Measurements from ENCODE around the gene PCDHGC4. TPM values are rescaled to one million over a fixed set of nuclear protein-coding genes. Genes with fewer than 3 reads are reported as not detected.

The PCDHGC4 gene
- polyA plus RNA-seq, 12 donors = 0.93 to 2.7 (median 1.7) TPM; not detected in 2

DNA sequence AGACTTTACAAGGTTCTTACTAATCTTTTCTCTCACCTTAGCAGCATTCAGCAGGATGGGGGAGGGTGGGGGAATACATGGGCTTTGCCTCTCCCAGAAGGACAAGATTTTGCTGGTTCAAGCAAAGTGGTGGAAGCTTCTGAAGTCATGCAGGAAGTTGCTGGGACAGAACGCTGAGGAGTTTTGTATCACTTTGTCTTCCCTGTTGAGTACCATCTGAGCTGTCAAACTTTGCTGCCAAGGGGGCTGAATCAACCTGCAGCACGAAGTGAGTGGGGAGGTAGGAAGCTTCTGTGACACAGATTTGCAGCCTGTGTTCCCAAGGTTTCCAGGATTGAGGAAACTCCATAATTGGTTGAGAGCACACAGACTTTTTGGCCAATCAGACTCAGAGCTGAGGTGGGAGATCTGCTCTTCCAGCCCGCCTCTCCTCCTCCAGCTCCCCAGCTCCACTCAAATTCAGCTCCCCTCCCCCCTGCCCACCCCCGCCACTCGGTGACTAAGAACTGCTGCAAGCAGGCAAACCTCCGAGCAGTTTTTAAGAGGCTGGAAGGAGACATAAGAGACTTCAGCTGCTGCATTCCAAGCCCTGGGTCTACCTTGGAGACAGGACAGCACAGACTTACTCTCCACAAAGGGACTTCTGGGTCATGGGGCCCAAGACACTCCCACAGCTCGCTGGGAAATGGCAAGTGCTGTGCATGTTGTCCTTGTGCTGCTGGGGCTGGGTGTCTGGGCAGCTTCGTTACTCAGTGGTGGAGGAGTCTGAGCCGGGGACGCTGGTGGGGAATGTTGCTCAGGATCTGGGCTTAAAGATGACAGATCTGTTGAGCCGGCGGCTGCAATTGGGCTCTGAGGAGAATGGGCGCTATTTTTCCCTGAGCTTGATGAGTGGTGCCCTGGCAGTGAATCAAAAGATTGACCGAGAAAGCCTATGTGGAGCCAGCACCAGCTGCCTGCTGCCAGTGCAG is 4.0 kb downstream of the PCDHGC4 start, which contains the start of gene PCDHGC5:
Gene PCDHGC5 (plus strand): TSS at position 491 of the 971 bp plus-strand sequence. CDS start 160 bp downstream, at position 651.
- no peak for DNase-seq

DNA sequence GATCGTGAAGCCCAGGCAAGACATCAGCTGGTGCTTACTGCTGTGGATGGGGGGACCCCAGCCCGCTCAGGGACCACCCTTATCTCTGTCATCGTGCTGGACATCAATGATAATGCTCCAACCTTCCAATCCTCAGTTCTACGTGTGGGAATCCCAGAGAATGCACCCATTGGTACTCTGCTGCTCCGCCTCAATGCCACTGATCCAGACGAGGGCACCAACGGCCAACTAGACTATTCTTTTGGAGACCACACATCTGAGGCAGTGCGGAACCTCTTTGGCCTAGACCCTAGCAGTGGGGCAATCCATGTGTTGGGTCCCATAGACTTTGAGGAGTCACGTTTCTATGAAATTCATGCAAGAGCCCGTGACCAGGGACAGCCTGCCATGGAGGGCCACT is 5.0 kb downstream of the PCDHGC4 start:
- DNase-seq = no peak

DNA sequence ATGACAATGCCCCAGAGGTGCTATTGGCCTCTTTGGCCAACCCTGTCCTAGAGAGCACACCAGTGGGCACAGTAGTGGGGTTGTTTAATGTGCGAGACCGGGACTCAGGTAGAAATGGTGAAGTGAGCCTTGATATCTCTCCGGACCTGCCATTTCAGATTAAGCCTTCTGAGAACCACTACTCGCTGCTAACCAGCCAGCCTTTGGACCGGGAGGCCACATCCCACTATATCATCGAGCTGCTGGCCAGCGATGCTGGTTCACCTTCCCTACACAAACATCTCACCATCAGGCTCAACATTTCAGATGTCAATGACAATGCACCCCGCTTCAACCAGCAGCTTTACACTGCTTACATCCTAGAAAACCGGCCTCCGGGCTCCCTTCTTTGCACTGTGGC is 5.4 kb downstream of the PCDHGC4 start:
- no peak for DNase-seq

DNA sequence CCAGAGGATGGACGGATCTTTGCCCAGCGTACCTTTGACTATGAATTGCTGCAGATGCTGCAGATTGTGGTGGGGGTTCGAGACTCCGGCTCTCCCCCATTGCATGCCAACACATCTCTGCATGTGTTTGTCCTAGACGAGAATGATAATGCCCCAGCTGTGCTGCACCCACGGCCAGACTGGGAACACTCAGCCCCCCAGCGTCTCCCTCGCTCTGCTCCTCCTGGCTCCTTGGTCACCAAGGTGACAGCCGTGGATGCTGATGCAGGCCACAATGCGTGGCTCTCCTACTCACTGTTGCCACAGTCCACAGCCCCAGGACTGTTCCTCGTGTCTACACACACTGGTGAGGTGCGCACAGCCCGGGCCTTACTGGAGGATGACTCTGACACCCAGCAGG is 5.9 kb downstream of the PCDHGC4 start:
- no peak for DNase-seq

DNA sequence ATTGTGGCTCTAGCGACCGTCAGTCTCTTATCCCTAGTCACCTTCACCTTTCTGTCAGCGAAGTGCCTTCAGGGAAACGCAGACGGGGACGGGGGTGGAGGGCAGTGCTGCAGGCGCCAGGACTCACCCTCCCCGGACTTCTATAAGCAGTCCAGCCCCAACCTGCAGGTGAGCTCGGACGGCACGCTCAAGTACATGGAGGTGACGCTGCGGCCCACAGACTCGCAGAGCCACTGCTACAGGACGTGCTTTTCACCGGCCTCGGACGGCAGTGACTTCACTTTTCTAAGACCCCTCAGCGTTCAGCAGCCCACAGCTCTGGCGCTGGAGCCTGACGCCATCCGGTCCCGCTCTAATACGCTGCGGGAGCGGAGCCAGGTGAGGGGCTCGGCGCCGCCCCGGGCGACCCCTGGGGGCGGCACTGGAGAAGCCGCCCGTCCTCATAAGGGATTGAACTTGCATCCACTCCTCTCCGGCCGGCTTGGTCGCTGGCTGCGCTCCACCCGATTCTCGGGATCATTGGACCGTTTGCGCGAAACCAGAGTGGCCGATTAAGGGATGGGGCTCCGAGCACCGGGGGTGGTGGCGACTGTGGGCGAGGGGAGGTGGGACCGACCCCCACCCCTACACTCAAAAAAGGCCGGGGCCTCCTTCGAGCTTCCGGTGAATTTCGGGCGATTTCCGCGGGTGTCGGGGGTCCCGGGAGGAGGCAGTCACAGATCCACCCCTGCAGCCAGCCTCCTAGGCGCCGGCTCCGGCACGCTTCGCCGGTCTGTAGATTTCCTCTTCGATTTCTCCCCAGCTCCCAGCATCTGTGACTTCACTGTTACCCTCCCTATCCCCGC is 6.7 kb downstream of the PCDHGC4 start:
- DNase-seq = no peak

DNA sequence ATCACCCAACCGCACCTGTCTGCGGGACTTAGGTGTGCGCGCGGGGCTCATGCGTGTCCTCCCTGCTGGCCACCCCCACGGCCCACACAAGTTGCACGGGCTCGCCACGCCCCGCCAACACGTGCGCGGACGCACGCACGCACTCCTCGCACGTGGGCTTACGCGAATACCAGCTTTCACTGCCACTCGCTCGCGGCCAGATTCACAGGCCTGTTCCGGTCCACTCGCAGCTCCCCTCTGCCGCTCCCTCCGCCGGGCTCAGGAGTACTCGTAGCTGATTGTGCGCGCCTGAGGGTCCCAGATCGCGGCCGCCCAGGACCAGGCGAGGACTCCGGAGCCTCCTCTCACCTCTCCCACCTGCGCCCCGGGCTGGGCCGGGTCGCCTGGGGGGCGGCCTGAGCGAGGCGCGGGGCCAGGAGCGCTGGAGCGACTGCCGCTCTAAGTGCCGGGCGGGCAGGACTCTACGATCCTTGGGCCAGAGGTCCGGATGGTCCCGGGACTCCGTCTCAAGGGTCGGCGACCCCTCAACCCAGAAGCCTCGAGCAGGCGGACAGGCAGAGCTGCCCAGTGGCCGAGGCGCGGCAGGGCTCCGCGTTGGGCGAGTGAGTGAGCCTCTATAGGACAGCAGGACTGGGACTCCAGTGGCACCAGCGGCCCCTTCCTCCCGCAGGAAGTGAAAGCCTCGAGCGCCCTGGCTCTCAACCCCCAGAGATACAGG is 7.5 kb downstream of the PCDHGC4 start:
- DNase-seq = no peak

DNA sequence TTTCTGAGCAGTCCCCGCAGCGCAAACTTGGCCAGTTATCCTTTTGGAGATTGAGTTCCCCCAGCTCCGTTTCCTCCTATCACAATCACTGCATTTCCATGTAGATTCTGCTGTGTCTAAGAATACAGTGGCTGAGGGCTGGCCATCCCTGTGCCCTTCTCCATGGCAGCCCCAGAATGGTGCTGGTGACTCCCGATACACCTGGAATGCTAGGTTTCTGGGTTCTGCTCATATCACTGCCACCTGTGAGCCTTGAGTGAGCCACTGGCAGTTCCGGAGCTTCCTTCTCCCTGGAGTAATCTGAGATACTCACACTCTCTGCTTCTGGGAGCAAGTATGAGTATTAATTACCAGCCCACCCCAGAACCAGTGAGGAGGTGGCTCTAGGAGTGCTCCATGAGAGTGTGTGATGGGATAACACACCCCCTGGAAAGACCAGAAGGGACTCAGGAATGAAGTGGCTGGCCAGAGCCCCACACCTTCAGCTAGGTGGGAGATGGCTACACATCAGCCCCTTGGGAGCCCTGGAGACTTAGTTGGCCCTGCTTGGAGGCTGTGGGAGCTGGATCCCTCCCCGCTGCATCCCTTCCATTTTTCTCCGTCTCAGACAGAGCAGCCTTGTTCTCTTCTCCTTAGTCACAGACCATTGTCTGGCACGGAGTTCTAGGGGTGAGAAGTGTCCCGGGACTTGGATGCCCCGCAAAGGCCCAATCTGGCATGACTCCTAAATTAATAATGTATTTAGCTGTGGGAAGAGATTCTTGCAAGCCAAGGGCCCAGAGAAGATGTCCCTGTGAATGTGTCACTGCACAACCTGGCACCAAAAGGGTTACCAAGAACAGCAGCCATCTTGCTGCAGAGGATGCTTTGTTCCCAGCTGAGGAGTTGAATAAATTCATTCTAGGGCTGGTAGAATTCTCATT is 8.9 kb downstream of the PCDHGC4 start:
- no peak for DNase-seq

DNA sequence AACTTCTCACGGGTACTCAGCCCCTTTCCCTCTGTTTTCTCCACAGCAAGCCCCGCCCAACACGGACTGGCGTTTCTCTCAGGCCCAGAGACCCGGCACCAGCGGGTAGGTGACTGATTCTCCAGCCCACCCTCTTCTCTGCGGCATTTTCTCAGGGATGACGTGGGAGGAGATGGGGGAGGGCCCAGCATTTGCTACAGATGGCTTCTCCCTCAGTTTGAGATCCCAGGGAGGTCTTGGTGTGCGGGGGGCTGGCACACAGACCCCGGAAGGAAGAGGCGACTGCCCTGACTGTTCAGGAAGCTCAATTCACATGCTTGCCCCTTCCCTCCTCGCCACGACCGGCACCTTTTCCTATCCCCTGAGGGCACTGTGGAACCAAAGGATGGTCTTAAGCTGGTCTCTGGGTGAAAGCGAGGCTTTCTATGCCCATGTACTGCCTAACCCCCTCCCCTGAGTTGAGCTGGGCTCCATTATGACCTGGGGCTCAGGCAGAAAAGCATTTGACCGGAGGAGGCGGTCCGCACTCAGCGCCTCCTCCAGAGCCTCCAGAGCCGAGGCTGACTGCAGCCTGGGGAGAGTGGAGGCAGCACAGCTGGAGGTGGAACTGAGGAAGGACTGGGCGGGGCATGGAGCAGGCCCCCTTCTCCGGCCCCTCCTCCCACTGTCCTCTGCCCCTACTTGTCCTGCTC is 10.1 kb downstream of the PCDHGC4 start:
- DNase-seq = no peak

DNA sequence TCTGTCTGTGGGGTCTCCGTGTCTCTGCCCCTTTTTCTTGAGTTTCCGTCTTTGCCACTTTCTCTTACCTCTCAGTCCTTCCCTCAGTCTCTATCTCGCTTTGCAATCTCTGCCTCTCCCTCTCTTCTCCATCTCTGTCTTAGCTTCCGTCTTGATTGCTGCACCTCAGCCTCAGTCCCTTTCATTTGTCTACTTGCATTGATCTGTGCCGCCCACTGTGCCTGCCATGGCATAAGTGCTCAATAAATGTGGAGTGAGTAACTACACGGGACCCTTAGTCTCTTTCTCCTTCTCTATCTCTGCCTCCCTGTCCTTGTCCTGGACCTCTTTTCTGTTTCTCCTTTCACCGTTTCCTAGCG is 10.6 kb downstream of the PCDHGC4 start:
- no peak for DNase-seq

DNA sequence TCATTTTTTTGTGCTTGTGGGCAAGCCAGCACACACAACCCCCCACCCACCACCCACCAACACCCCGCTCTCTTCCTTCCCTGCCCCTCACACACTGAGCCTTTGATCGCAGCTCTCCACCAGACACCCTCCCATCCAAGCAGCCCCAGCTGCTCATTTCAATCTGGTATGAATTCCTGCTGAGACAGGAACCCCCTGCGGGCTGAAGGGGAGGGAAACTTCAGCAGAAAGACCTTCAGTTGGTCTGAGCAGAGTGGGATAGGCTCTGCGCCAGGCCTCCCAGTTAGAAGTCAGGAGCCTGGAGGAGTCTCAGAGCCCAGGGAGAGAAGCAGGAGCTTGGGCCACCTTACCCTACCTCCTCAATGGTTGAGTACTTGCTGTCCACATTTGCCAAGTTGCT is 11.2 kb downstream of the PCDHGC4 start:
- DNase-seq = no peak

DNA sequence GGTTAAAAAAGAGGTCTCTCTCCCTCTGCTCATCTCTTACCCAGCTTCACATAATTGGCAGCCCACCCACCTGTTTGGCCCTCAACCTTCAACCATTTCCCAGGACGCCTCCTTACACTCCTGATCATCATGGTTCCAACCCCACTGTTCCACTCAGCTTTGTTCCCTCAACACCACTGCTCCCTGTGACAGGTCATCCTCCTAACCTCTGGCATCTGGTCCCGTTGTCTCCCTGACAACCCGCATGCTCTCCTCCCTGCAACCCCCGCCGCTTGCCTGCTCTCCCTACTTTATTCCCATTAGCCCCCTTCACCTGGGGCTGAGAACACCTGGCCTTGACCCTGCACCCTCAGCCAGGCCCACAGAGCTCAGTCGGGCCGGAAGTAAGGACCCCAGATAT is 16.9 kb downstream of the PCDHGC4 start:
- DNase-seq = no peak

DNA sequence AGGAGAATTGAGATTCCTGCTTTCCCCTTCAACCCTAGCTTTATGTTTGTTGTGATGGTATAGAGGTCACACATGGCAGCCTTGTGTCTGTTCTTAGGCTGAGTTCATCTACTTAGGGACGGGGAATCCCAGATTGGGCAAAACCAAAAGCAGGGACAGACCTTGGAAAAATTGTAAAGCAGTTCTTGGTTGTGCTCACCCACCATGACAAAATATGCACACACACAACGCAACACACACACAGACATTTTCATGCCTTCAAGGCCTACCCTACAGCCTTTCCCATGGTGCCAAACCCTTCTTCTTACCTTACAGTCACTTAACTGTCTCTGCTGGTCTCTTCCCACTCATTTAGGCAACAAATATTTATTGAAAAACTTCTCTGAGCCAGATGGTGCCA is 18.9 kb downstream of the PCDHGC4 start:
- DNase-seq = no peak

DNA sequence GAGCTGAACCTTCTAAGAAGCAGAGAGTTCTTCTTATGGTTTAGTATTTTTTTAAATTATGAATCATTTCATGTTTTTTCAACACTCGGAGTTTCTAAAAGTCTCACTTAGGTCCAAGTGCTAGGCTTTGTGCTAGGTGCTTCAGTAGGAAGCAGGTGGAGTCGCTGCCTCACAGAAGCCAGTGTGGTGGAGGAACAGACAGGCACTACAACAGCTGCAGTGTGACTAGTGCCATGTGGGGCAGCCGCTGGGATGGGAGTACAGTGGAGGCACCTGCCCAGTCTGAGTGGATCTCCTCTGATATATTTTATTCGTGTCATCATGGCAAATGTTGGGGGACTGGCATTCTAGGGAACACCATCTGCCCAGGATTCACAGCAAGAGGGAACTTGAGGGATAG is 19.4 kb downstream of the PCDHGC4 start:
- no peak for DNase-seq

DNA sequence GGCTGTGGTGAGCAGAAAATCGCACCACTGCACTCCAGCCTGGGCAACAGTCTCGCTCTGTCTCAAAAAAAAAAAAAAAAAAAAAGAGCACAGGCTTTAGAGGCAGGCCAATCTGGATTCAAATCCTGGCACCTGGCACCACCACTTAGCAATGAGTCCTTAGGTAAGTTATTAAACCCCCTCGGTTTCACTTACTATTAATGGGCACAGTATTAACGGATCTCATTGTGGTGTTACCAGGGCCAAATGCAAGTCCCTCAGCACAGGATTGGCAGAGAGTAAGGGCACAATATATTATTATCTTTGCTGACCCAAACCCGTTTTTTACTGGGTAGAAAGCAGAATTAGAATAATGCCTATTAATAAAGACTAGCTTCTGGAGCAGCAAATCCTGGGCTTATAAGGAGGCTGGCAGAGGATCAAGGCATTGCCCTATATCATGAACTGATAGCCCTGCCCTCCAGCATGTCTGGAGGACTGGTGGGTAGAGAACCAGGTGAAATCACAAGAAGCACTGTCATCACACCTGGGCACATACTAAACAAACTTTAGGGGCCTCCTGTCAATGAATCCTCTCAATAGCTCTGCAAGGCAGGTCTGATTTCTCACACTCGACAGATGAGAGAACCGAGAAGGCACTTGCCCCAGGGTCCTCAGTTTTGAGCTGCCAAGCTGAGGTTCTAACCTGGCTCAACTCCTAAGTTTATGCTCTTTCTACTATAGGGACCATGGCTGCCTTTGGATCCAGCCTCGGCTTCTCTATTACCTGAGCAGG is 21.7 kb downstream of the PCDHGC4 start:
- DNase-seq = no peak

DNA sequence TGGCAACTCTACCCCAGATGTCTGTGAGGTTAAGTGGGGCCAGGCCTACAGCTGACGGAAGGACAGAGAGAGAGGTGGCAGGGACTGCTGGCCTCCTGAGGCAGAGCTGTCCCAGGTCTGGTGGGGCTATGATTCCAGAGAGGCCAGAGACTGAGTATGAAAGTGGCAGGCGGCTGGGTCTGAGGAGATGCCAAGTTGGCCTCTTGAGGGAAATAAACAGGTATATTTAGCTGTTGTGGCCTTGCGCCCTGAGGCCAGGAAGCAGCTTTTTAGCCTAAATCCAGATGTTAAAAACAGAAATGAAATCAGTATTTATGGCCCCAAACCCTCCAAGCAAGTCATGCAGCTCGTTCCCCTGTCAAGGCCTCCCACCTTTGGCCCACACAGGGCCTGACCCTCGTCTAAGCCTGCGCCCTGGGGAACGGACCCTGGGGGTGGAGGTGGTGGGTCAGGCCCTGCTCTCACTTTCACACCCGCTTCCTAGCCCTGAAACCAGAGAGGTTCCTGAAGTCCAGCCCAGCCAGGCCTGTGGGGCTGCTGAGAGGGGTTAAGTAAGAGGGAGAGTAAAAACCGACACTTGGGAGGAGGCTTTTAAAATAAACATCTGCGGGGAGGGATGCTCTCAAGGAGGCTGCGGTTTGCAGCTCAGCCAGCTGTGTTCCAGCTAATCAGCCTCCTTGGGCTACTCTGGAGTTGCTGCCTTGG is 22.7 kb downstream of the PCDHGC4 start:
- DNase-seq = peak; percentile 79

DNA sequence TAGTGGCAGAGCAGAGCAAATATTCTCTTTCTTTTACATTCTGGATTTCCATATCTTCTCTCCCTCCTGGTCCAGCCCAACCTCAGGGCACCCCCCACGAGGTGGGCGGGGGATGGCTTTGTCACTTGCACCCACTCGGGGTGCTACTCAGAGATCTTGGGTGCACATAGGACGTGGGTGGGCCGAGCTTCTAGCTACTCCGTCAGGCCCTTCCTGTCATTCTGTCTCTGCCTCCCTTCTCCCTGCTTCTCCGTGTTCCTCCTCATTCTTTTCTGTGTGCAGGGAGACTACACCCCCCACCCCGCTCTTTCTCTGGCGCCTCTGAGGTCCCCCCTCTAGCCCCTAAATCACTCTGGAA is 23.6 kb downstream of the PCDHGC4 start:
- DNase-seq = no peak

DNA sequence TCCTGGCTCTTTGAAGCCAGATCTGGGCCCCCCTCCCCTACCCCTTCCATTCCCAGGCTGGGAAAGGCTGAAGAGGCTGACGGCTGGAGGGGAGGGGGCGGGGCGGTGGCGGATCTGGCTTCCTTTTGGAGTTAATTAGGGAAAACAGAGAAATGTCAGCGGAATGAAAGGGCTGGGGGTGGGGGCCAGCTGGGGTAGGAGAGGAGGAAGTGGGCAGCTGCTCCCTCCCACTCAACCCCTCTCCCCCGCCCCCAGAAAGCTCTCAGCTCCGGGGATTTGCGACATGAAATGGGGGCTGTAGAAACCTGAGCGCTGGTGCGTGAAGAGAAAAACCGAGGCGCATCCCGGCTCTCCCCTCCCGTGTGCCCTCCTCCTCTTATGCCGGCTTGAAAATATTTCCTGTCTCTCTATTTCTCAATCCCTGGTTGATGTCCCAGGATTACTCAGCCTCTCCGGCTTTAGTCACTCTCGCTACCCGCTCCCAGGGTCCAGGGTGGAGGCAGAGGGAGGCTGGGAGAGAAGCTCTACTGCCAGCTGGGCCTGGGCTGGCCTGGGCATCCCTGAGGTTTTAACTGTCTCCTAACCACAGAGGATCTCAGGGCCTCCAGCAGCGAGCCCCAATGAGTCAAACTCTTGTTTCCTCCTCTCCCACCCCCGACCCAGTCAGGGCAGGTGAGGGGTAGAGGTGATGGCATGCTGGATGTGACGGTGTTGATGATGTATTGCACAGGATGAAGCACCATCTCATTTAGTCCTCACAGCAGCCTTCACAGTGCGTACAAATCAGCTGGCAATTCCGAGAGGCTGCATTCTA is 24.2 kb downstream of the PCDHGC4 start:
- peak; percentile 68 for DNase-seq

DNA sequence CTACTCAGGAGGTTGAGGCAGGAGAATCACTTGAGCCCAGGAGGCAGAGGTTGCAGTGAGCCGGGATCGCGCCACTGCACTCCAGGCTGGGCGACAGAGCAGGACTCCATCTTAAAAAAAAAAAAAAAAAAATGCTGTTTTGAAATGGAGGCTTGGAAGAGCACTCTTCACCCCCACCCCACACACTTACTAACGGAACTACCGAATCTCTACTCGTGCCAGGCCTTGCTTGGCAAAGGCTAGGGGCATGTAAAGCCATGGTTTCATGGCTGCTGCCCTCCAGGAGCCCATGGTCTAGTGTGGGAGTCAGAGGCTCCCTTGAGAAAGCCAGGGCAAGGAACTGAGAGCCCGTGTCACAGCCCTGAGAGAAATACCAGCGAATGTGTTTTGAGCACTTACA is 25.3 kb downstream of the PCDHGC4 start:
- no peak for DNase-seq
